Measurements from ENCODE around the gene FARP1.

FARP1 gene, protein sequence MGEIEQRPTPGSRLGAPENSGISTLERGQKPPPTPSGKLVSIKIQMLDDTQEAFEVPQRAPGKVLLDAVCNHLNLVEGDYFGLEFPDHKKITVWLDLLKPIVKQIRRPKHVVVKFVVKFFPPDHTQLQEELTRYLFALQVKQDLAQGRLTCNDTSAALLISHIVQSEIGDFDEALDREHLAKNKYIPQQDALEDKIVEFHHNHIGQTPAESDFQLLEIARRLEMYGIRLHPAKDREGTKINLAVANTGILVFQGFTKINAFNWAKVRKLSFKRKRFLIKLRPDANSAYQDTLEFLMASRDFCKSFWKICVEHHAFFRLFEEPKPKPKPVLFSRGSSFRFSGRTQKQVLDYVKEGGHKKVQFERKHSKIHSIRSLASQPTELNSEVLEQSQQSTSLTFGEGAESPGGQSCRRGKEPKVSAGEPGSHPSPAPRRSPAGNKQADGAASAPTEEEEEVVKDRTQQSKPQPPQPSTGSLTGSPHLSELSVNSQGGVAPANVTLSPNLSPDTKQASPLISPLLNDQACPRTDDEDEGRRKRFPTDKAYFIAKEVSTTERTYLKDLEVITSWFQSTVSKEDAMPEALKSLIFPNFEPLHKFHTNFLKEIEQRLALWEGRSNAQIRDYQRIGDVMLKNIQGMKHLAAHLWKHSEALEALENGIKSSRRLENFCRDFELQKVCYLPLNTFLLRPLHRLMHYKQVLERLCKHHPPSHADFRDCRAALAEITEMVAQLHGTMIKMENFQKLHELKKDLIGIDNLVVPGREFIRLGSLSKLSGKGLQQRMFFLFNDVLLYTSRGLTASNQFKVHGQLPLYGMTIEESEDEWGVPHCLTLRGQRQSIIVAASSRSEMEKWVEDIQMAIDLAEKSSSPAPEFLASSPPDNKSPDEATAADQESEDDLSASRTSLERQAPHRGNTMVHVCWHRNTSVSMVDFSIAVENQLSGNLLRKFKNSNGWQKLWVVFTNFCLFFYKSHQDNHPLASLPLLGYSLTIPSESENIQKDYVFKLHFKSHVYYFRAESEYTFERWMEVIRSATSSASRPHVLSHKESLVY

DNA sequence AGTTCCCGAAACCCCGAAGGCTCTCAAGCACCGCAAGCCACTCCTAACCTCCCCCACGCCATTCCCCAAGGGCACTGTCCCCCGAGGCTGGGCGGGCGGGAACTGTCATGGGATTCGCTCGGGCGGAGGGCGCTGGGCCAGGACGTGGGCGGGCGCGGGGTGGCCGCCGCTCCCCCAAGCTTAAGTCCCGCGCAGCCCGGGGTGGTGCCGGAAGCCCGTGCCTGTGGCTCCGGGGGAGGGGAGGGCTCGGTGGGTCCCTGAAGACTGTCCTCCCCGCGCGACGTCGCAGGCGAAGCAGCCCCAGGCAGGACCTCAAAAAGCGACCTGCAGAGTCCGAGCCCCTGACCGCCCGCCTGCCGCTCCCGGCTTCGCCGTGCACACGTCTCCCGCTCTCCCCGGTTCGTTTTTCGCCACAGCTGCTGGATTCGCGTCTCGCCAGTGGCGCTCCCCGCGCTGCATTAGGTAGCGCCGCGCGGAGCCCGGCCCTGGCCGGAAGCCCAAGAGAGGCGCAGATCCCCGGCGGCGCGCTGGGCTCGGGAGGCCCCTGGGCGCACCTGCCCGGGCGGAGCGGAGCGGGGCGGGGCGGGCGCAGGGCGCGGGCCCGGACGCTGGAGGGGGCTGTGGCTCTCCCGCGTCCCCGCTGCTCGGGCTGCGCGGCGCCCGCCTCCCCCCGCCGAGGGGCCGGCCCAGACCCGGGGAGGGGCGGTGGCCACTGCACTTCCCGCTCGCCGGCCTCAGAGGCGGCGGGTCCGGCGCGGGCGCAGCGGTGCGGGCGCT is at the start of gene FARP1:
Gene FARP1, plus strand, starts transcription at position 715 of the 777 bp plus-strand sequence. CDS start 70,149 bp downstream, outside the sequence.
- DNase-seq (ENCODE audit: low read depth): peak; percentile 79

DNA sequence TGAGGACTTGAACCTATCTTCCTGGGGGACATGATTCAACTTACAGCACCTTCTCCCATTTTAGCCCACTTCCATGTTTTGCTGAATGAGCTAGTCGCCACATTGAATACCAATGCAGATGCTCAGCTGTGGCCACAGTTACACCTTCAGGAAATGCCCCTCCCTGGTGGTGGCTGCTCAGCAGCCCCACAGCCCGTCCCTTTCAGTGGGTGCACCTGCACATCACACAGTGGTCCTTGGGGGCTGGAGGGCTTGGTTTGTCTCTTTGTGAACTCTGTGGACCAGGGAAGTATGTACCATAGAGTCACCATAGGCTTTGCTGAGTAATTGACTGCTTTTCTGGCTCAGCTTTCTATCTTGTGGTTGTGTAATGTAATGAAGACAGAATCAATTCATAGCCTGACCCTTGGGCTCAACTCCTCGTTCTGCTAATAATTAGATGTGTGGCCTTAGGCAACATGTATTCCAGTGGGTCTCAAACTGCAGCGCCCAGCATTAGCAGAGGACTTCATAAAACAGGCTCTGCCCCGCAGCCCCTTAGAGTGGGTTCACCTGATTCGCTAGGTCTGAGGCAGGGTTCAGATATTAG is 48.1 kb upstream of the FARP1 start:
- no peak for DNase-seq (ENCODE audit: low read depth)

DNA sequence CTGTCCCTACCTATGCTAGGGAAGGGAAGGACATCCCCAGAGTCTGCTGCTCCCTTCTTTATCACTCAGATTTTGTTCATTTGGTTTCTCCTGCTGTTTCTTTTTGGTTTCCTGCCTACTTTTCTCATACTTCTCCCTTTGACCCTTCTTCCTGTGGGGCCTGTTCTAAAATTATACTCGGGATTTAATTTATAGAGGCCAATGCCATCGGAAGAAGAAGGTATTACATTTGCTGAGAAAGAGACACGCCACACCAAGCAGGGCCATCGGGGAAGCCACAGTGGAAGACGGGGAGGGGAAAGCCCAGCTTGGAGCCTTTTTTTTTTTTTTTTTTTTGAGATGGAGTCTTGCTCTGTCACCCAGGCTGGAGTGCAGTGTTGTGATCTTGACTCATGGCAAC is 46.8 kb upstream of the FARP1 start:
- DNase-seq (ENCODE audit: low read depth): peak; percentile 70

DNA sequence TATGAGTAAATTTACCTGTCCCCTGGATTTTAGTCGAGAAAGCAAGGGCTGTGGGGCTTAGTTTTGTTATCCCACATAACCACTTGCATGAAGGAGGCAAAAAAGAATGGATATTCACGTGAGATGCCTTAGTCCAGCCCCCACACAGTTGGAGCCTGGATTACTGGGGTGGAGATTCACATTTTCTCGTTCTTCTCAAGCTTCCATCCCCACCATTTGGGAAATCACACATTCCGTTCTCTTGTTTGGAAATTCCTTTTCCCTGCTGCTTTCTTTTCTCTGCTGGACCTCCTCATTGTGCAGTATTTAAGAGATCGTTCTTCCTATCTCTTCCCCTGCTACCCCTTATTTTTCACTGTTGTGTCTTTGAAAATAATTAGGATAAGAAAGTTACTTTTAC is 45.1 kb upstream of the FARP1 start:
- peak; percentile 42 for DNase-seq (ENCODE audit: low read depth)

DNA sequence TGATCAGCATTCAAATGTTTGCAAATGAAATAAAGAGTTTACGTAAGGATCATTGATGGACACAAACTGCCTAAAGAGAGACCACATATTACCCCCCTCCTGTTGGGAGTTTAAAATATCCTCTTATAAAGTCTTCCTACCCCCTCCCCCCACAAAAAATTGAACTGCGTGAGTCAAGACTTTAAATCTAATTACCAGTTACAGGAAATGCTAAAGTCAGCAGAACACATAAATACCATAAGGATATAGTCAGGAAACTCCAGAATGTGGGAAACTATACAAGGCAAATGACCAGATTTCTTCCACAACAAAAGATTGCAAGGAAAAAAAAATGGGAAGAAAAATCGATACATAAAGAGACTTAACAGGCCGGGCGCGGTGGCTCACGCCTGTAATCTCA is 44.4 kb upstream of the FARP1 start:
- DNase-seq (ENCODE audit: low read depth): peak; percentile 90

DNA sequence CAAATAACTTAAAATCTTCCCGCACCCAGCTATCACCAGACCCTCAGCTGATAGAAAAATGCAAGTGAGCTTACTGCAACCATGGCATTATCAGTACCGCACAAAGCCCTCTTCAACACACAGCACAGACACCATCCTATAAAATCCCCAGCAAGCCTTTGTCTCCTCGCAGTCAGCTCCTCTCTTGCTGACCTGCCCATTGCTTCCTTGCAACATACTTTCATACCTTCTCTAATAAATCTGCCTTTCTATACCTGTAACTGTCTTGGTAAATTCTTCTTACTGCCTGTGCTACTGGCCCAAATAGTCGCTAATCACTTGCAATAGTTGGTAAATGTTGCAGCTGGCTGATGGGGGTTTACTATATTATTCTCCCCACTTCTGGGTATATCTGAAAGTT is 43.3 kb upstream of the FARP1 start:
- no peak for DNase-seq (ENCODE audit: low read depth)

DNA sequence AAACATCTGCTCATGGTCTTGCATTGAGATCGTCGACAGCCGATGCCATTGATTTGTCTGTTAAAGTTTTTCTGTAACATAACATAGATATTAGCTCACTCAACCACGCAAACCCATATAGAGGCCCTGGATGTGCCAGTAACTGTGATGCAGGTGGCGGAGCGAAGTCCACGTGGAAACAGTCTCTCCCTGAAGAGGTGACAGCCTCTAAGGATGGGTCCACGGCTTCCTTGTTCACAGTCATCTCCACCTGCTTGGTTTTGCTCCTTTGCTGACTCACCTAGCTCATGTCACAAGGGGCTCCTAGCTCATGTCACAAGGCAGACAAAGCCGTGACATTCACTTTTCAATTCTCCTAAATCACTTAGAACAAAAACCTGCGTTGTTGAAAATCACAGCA is 42.4 kb upstream of the FARP1 start:
- DNase-seq (ENCODE audit: low read depth): no peak

DNA sequence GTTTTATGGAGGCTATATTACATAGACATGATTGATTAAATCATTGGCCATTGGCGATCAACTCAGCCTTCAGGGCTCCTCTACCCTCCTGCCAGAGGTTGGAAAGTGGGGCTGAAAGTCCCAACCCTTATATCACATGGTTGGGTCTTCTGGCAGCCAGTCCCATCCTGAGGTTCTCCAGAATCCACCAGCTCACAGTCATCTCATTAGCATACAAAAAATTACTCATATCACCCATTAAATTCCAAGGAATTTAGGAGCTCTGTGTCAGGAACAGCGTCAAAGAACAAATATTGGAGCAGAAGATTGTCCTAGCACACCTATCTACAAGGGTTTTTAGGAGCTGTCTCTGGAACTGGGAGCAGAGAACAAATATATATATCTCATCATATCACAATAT is 39.4 kb upstream of the FARP1 start:
- DNase-seq (ENCODE audit: low read depth): peak; percentile 64

DNA sequence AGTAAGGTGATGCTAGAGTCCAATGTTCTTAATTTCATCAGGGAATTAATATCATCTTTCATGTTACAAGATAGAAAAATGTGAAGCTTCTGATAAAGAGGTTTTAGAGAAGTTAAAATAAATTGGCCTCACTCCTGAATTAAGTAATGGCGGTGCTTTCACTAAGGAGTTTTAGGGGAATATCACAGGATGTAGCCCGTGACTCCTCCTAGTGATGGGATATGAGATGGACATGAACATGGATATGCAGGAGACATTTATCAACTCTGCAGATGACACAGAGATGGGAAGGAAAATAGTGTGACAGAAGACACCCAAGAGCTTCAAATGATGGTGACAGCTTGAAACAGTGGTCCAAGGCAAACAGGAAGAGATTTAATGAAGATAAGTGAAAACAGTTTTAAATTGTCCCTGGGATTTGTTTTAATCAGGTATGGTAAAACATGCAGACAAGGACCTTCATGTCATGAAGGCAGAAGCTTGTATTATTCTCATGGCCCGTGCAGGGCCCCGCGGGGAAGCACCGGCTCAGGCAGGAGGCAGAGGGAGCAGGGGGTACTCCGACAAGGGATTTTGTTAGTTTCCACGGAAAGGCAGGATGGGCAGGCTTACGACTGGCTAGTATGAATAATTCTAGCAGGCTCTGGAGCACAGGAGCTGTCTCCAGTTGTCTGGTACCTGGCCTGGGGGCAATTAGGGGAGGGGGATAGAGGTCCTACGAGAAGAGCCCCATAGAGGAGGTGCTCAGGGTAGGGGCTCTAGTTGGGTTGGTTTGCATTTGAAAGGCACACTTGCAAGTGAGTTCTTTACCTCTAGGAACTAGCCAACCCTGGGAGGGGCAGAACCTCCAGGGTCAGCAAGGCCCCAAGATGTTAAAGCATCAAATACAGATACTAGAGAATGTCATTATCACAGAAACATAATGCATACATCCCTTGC is 38.7 kb upstream of the FARP1 start:
- peak; percentile 42 for DNase-seq (ENCODE audit: low read depth)

DNA sequence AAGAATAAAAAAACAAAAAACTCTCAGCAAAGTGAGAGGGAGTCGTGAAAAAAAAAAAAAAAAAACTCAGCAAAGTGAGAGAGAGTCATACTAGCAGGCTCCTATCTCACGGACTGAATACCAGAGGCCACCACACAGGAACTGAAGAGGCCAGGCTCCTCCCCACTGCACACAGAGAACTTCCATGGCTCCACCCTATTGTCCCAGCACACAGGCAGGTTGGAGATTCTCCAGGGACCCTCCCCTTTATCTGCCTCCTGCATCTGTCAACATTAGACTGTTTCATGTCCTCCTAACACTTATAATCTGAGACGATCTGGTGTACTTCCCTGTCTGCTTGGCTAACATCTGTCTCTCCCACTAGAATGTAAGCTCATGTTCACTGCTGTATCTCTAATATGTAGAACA is 37.0 kb upstream of the FARP1 start:
- DNase-seq (ENCODE audit: low read depth): peak; percentile 80

DNA sequence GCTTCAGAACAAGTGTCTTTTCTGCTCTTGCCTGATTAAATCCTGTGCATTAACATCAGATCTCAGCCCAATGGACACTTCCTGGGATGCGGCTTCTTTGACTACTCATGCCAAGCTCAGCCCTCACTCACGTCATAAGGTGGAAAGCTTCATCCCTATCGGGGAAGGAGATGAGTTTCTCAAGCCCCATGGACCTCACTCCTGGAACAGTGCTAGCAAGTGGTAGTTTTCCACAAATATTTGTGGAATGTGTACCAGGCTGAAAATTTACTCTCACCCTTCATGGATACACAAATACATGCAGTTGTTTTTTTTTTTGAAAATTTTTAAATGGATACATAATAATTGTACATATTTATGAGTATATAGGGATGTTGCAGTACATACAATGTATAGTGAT is 34.6 kb upstream of the FARP1 start:
- peak; percentile 58 for DNase-seq (ENCODE audit: low read depth)

DNA sequence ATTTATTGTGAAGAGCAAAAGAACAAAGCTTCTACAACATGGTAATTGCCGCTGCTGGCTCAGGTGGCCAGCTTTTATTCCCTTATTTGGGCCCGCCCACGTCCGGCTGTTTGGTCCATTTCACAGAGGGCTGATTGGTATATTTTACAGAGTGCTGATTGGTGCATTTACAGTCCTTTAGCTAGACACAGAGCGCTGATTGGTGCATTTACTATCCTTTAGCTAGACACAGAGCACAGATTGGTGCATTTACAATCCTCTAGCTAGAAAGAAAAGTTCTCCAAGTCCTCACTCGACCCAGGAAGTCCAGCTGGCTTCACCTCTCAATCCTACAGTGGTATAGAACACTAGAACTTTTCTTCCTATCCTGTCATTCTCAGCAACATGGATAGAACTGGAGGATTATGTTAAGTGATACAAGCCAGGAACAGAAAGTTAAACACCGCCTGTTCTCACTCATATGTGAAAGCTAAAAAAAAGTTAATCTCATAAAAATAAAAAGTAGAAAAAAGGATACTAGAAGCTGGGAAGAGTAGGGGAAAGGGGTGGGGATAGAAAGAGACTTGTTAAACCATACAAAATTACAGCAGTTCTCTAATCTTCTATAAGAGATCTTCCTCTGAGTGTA is 33.6 kb upstream of the FARP1 start:
- DNase-seq (ENCODE audit: low read depth): no peak

DNA sequence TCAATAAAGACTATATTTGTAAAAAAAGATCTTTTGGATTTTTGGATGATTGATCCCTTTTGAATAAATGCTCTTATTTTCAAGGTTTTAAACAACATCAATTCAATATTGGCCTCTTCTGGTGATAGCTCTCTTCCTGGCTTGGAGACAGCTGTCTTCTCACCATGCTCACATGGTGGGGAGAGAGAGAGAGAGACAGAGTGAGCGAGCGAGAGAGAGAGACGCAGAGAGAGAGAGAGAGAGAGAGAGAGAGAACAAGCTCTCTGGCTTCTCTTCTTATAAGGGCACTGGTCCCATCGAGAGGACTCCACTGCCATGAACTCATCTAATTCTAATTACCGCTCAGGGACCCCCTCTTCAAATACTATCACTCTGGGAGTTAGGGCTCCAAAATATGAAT is 32.1 kb upstream of the FARP1 start:
- no peak for DNase-seq (ENCODE audit: low read depth)

DNA sequence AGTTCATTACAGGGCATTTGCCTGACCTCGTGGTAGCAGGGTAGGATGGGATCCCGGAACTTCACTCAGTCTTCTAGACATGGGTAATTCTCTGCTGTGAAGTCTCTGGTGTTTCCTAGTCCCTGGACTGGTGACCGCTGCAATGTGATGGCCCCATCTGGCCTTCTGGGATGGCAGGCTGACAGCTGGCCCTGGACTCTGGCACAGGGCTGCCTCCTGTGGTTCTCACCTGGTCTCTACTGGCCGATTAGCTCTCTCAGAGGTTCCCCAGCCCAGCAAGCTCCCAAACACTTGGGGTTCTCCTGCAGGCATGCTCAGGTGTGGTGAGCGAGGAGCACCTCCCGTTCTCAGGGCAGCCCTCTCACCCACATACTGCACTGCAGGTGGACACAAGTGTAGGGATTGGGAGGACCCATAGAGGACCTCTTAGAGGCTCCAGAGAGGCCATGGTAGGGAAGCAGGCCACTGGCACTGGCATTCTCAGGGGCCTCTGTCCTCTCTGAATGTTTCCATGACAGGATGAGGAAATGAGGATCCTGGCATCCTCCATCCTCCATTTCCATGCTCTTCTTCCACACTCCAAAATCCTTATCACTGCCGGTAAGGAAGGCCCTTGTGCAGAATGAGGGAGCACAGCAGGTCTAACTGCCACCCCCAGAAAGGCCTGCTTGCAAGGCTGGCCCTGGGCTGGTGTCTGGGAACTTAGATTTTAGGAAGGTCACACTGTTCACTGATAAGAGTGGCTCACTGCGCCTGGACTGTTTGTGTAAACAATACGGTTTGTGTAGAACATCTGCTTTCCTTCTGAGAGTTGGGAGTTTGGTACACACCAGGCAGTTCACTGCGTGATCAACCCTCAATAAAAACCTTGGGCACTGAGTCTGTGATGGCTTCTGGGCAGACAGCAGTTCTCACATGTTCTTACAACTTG is 31.5 kb upstream of the FARP1 start:
- DNase-seq (ENCODE audit: low read depth): no peak

DNA sequence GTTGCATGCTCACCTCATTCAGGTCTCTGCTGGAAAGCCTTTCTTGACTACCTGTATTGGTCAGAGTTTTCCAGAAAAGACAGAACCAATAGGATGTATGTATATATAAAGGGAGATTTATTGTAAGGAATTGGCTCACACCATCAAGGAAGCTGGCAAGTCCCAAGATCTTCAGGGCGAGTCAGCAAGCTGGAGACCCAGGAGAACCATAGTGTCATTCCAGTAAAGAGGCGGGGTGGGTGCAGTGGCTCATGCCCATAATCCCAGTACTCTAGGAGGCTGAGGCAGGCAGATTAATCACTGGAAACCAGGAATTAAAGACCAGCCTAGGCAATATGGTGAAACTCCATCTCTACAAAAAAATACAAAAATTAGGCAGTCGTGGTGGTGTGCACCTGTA is 30.4 kb upstream of the FARP1 start:
- no peak for DNase-seq (ENCODE audit: low read depth)

DNA sequence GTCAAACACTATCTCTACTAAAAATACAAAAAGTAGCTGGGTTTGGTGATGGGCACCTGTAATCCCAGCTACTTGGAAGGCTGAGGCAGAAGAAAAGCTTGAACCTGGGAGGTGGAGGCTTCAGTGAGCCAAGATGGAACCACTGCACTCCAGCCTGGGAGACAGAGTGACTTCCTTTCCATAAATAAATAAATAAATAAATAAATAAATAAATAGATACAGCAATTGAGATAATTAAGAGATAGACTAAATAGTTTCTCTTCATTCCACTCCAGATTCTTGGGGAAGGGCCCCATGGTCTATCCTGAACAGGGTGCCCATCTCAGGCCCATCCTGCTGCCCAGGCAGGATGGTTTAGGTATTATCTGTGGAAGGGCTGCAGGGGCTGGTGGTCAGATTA is 24.0 kb upstream of the FARP1 start:
- no peak for DNase-seq (ENCODE audit: low read depth)

DNA sequence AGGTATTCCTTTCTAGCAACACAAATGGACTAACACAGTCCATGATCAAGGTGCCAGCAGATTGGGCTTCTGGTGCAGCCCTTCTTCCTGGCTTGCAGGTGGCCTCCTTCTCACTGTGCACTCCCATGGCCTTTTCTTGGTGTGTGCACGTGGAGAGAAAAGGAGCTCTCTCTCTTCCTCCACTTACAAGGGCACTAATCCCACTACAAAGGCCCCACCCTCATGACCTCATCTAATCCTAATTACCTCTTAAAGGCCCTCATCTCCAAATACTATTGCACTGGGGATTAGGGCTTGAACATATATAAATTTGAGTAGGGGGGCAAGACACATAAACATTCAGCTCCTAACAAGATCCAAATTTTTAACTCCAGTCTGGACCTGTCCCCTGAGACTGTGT is 19.7 kb upstream of the FARP1 start:
- no peak for DNase-seq (ENCODE audit: low read depth)

DNA sequence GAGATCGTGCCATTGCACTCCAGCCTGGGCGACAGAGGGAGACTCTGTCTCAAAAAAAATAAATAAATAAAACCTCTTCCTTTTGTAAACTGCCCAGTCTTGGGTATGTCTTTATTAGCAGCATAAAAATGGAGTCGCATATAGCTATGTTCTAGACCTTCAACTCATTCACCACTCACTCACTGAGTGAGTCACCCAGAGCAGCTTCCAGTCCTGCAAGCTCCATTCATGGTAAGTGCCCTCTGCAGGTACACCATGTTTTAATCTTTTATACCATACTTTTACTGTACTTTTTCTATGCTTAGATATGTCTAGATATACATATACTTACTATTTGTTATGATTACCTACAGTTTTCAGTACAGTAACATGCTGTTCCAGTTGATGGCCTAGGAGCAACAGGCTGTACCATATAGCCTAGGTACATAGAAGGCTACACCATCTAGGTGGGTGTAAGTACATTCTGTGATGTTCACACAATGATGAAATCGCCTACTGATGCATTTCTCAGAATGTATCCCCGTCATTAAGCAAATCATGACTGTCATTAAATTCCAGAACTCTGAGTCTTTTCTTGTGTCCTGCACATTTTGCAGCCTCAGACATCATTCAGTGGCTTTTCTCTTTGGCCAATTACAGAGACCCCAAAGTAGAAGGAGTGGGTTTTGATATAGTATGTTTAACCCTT is 13.7 kb upstream of the FARP1 start:
- DNase-seq (ENCODE audit: low read depth): peak; percentile 81
